Measurements from ENCODE around the gene PTGES. TPM values are rescaled to one million over a fixed set of nuclear protein-coding genes. Genes with fewer than 3 reads are reported as not detected.
A peak's percentile ranks its signal among the peaks of the same experiment; 100 is the strongest.

The PTGES gene
- total and polyA plus RNA-seq, 9 of the 15 experiments (the other 6 are each of a cell fraction or from before 2014, with no cell fraction given): 0.13 TPM; not detected in 8

DNA sequence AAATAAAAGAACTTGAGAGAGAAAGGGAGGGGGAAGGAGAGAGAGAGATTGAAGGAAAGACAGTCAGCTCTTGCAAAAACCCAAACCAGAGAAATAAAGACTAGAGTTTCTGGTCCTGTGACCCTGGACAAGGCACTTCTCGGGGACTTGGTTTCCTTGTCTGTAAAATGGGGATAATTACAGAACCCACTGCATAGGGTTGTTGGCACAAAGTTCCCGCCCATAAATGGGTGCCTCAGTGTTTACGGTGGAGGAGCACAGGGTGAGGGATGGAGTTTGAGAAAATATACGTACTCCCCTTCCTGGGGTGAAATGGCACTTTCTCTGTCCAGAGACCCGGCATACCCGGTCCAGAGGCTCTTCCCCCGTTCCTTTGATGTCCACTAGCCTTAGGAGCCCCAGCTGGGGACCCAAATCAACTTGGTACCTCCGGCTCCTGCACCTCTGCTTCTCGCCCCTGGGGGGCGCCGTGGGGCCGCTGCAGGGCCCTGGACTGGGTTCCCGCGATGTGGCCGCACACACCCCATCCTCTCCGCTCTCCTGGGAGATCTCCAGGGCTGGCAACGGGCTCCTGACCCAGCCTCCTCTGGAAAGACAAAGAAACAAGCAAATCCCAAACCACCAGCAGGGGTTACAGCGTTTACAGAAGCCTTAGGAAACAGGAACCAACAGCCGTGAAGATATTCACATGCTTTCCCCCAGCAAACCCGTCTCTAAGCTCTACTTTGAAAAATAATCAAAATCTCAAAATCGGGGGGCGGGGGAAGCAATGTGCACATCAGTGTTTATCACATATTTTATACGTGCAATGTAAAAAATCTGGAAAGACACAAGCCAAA, 26.3 kb downstream of the PTGES start (continued):
- peak; percentile 86; the same call in 1 of the 2 replicates for TF ChIP-seq XRCC5 (IDR thresholded peaks at IDR 0.05; ENCODE audit: low read depth, low read length)
- TF ChIP-seq MEIS2 (IDR thresholded peaks at IDR 0.05; ENCODE audit: partially characterized antibody): no peak
- TF ChIP-seq SIN3B (IDR thresholded peaks at IDR 0.05; ENCODE audit: low read depth): no peak
- TF ChIP-seq GTF2A2 (tag; IDR thresholded peaks at IDR 0.05): no peak
- TF ChIP-seq ELF1 (tag; IDR thresholded peaks at IDR 0.05): no peak
- no peak for TF ChIP-seq ZNF644 (tag; IDR thresholded peaks at IDR 0.05; ENCODE audit: low read depth)
- peak; percentile 55; the same call in 1 of the 2 replicates for TF ChIP-seq ZBTB7A (IDR thresholded peaks at IDR 0.05; ENCODE audit: borderline replicate concordance, control insufficient read depth, low read depth, low read length)
- no peak for TF ChIP-seq HBP1 (CRISPR knock-in tag; IDR thresholded peaks at IDR 0.05)
- TF ChIP-seq TAF7 (tag; IDR thresholded peaks at IDR 0.05): no peak
- no peak for TF ChIP-seq NFATC3 (IDR thresholded peaks at IDR 0.05)
- no peak for TF ChIP-seq ZNF3 (CRISPR knock-in tag; IDR thresholded peaks at IDR 0.05)
- TF ChIP-seq SMAD2 (IDR thresholded peaks at IDR 0.05; ENCODE audit: low read depth, low read length): no peak
- 0 out of 2 replicates have a peak, but pooled peaks have one; percentile 46 for TF ChIP-seq TARDBP (IDR thresholded peaks at IDR 0.05)
- TF ChIP-seq GATAD2A (IDR thresholded peaks at IDR 0.05): no peak
- TF ChIP-seq SIX5 (IDR thresholded peaks at IDR 0.05; ENCODE audit: borderline replicate concordance in 1 of 2, insufficient read depth in 1 of 2, low read depth in 1 of 2, low read length in 2 of 2): no peak
- TF ChIP-seq SNIP1 (IDR thresholded peaks at IDR 0.05; ENCODE audit: low read depth): no peak
- TF ChIP-seq, protein P1, sequence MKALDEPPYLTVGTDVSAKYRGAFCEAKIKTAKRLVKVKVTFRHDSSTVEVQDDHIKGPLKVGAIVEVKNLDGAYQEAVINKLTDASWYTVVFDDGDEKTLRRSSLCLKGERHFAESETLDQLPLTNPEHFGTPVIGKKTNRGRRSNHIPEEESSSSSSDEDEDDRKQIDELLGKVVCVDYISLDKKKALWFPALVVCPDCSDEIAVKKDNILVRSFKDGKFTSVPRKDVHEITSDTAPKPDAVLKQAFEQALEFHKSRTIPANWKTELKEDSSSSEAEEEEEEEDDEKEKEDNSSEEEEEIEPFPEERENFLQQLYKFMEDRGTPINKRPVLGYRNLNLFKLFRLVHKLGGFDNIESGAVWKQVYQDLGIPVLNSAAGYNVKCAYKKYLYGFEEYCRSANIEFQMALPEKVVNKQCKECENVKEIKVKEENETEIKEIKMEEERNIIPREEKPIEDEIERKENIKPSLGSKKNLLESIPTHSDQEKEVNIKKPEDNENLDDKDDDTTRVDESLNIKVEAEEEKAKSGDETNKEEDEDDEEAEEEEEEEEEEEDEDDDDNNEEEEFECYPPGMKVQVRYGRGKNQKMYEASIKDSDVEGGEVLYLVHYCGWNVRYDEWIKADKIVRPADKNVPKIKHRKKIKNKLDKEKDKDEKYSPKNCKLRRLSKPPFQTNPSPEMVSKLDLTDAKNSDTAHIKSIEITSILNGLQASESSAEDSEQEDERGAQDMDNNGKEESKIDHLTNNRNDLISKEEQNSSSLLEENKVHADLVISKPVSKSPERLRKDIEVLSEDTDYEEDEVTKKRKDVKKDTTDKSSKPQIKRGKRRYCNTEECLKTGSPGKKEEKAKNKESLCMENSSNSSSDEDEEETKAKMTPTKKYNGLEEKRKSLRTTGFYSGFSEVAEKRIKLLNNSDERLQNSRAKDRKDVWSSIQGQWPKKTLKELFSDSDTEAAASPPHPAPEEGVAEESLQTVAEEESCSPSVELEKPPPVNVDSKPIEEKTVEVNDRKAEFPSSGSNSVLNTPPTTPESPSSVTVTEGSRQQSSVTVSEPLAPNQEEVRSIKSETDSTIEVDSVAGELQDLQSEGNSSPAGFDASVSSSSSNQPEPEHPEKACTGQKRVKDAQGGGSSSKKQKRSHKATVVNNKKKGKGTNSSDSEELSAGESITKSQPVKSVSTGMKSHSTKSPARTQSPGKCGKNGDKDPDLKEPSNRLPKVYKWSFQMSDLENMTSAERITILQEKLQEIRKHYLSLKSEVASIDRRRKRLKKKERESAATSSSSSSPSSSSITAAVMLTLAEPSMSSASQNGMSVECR (CRISPR knock-in tag; IDR thresholded peaks at IDR 0.05): no peak
- TF ChIP-seq, protein P2, sequence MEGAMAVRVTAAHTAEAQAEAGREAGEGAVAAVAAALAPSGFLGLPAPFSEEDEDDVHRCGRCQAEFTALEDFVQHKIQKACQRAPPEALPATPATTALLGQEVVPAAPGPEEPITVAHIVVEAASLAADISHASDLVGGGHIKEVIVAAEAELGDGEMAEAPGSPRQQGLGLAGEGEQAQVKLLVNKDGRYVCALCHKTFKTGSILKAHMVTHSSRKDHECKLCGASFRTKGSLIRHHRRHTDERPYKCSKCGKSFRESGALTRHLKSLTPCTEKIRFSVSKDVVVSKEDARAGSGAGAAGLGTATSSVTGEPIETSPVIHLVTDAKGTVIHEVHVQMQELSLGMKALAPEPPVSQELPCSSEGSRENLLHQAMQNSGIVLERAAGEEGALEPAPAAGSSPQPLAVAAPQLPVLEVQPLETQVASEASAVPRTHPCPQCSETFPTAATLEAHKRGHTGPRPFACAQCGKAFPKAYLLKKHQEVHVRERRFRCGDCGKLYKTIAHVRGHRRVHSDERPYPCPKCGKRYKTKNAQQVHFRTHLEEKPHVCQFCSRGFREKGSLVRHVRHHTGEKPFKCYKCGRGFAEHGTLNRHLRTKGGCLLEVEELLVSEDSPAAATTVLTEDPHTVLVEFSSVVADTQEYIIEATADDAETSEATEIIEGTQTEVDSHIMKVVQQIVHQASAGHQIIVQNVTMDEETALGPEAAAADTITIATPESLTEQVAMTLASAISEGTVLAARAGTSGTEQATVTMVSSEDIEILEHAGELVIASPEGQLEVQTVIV (CRISPR knock-in tag; IDR thresholded peaks at IDR 0.05; ENCODE audit: borderline replicate concordance): no peak
- TF ChIP-seq CXXC5 (CRISPR knock-in tag; IDR thresholded peaks at IDR 0.05): peak; percentile 41
- TF ChIP-seq CHD2 (IDR thresholded peaks at IDR 0.05; ENCODE audit: low read depth, low read length): 0 out of 2 replicates have a peak, but pooled peaks have one; percentile 34
- TF ChIP-seq ARID2 (IDR thresholded peaks at IDR 0.05): peak; percentile 79
- TF ChIP-seq CREM (IDR thresholded peaks at IDR 0.05; ENCODE audit: low read depth): no peak
